ENCODE data around the gene LCN15. TPM values are rescaled to one million over a fixed set of nuclear protein-coding genes. Genes with fewer than 3 reads are reported as not detected.
"Not testable (repeated sequence)": the region's sequence is repeated elsewhere in the genome, so short reads cannot be mapped to it uniquely, and the experiment has no call there.

LCN15 gene
- total RNA-seq, 1 donor from 2014 or later, result 1.9 TPM

DNA sequence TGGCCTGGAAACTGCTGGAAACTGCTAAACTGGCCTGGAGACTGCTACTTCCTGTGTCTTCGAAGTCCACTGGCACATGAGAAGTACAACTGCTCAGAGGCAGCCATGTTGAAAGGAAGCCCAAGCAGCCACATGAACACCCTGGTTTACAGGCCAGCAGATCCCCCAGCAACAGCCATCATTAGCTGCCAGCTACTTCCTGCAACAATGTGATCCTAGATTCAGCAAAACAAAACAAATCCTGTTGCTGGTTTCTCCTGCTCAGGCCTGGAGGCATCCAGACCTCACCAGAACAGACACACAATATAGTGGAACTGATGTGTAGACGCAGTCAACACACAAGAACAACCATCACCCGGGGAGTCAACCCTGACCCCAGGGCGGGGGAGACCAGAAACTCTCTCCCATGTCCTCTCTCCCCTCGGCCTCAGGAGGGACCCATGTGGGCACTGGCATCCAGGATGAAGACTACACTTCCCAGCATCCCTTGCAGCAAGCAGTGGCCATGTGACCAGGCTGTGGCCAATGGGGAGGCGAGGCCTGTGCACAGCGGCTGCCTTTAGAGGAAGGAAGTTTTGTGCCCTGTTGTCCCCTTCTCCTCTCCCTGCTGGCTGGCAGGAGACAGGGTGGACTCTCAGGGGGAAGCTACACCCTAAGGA is 9.2 kb upstream of the LCN15 start:
- Mint-ChIP-seq H3K27me3 (ENCODE audit: unreplicated experiment) (peaks cover 19% of the 10 kb centered on the region), H3K4me1 (ENCODE audit: low read depth, unreplicated experiment) (no peaks in the 10 kb centered on the region), H3K36me3 (ENCODE audit: unreplicated experiment) (peaks cover 12% of the 10 kb centered on the region), H3K9me3 (ENCODE audit: unreplicated experiment) (peaks cover 8% of the 10 kb centered on the region), H3K27ac (ENCODE audit: unreplicated experiment) (no peak overlapping the region), H3K4me3 (ENCODE audit: unreplicated experiment) (no peak overlapping the region)
- no peak for DNase-seq
- TF ChIP-seq, protein P1, sequence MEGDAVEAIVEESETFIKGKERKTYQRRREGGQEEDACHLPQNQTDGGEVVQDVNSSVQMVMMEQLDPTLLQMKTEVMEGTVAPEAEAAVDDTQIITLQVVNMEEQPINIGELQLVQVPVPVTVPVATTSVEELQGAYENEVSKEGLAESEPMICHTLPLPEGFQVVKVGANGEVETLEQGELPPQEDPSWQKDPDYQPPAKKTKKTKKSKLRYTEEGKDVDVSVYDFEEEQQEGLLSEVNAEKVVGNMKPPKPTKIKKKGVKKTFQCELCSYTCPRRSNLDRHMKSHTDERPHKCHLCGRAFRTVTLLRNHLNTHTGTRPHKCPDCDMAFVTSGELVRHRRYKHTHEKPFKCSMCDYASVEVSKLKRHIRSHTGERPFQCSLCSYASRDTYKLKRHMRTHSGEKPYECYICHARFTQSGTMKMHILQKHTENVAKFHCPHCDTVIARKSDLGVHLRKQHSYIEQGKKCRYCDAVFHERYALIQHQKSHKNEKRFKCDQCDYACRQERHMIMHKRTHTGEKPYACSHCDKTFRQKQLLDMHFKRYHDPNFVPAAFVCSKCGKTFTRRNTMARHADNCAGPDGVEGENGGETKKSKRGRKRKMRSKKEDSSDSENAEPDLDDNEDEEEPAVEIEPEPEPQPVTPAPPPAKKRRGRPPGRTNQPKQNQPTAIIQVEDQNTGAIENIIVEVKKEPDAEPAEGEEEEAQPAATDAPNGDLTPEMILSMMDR (IDR thresholded peaks at IDR 0.05; ENCODE audit: partially characterized antibody, unreplicated experiment), result no peak

DNA sequence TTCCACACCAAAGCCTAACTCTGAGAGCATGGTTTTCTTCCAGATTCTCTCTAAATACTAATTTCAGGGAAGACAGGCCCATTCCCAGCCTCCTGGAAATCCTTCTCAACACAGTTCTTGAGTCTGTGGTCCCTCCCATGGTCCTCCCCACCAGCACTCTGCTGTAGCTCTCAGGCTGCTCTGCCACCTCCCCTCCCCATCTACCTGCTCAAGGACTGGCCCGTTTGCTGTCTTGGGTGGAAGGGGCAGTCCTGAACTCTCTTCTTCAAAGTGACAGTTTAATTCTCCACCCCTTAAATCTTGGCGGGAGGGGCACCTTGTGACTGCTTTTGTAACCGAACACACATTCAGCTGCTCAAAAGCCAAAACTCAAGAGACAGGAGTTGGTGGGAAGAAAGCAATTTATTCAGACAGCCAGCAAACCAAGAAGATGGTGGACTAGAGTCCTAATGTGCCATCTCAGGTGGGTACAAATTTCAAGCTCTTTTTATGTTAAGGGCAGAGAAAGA is 7.6 kb upstream of the LCN15 start:
- Mint-ChIP-seq H3K27me3 (ENCODE audit: unreplicated experiment) (peaks cover 9% of the 10 kb centered on the region), H3K4me1 (ENCODE audit: low read depth, unreplicated experiment) (peaks cover under 1% of the 10 kb centered on the region), H3K27ac (ENCODE audit: unreplicated experiment) (no peak overlapping the region), H3K36me3 (ENCODE audit: unreplicated experiment) (peaks cover 1% of the 10 kb centered on the region), H3K4me3 (ENCODE audit: unreplicated experiment) (no peak overlapping the region), H3K9me3 (ENCODE audit: unreplicated experiment) (peaks cover 3% of the 10 kb centered on the region)
- TF ChIP-seq, protein P1 (IDR thresholded peaks at IDR 0.05; ENCODE audit: partially characterized antibody, unreplicated experiment), result no peak
- DNase-seq, result no peak

DNA sequence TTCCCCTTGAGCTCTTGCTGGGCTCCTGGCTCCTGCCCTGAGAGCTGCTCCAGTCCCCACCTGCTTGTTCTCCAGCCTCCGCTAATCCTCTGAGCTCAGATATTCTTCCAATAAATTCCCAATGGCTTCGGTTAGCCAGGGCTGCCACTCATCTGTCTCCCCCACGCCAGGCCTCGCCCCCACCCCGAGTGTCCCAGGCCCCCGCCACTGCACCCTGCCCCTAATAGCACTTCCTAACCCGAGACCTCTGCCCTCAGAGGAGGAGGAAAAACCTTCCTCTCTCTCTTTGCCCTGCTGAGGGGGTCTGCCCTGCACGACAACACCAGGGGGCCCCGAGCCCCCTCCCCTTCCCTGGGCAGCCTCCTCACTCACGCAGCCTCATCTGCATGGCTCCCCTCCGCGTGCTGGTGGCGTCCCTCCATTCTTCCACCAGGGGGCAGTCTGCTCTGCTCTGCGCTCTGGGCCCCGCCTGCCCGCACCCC is 5.4 kb upstream of the LCN15 start:
- Mint-ChIP-seq H3K36me3 (ENCODE audit: unreplicated experiment) (no peaks in the 10 kb centered on the region), H3K9me3 (ENCODE audit: unreplicated experiment) (peaks cover 5% of the 10 kb centered on the region), H3K27me3 (ENCODE audit: unreplicated experiment) (peaks cover 6% of the 10 kb centered on the region), H3K27ac (ENCODE audit: unreplicated experiment) (no peak overlapping the region), H3K4me1 (ENCODE audit: low read depth, unreplicated experiment) (peaks cover 7% of the 10 kb centered on the region), H3K4me3 (ENCODE audit: unreplicated experiment) (no peak overlapping the region)
- TF ChIP-seq, protein P1 (IDR thresholded peaks at IDR 0.05; ENCODE audit: partially characterized antibody, unreplicated experiment), result peak; percentile 64
- DNase-seq, result peak; percentile 85

DNA sequence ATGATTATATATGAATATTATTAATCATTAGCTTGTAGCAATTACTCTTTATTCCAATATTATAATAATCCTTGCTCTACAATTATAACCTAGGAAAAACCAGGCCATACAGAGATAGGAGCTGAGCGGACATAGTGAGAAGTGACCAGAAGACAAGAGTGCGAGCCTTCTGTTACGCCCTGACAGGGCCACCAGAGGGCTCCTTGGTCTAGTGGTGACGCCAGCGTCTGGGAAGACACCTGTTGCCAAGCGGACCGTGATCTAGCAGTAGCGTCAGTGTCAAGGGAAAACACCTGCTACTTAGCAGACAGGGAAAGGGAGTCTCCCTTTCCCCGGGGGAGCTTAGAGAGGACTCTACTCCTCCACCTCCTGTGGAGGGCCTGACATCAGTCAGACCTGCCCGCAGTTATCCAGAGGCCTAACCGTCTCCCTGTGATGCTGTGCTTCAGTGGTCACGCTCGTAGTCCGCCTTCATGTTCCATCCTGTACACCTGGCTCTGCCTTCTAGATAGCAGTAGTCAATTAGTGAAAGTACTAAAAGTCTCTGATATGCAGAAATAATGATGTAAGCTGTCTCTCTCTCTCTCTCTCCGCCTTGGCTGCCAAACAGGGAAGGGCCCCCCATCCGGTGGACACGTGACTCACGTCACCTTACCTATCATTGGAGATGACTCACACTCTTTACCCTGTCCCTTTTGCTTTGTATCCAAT is 2.2 kb upstream of the LCN15 start:
- Mint-ChIP-seq H3K4me3 (ENCODE audit: unreplicated experiment) (peak overlapping the region; percentile 17), H3K27ac (ENCODE audit: unreplicated experiment) (peak overlapping the region; percentile 24)
- H3K36me3 Mint-ChIP-seq (ENCODE audit: unreplicated experiment); H3K27me3 Mint-ChIP-seq (ENCODE audit: unreplicated experiment); H3K4me1 Mint-ChIP-seq (ENCODE audit: low read depth, unreplicated experiment); H3K9me3 Mint-ChIP-seq (ENCODE audit: unreplicated experiment): not testable (repeated sequence)
- DNase-seq, result peak; percentile 71
- TF ChIP-seq, protein P1 (IDR thresholded peaks at IDR 0.05; ENCODE audit: partially characterized antibody, unreplicated experiment), result peak; percentile 39

DNA sequence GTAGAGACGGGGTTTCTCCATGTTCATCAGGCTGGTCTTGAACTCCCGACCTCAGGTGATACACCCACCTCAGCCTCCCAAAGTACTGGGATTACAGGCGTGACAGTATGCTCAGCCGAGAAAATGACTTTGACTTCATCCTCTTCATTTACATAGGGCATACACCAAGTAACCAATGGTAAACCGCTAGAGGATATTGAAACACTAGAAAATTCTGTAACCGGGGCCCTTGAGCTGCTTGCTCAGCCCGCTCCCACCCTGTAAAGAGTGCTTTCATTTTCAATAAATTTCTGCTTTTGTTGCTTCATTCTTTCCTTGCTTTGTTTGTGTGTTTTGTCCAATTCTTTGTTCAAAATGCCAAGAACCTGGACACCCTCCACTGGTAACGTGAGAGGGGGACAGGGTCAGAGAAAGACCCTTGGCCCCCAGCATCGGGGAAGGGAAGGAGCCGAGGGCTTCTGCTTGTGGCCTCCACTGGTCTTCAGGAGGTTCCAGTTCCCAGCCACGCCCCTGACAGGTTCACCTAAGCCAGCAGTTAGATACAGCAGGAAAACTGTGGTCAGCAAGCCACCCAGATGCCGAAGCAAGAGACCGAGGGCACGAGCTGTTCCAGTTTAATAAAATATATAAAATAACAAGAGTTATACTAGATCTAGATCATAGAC is 1.6 kb upstream of the LCN15 start:
- Mint-ChIP-seq H3K4me1 (ENCODE audit: low read depth, unreplicated experiment) (peaks cover 10% of the 10 kb centered on the region), H3K27ac (ENCODE audit: unreplicated experiment) (peak overlapping the region; percentile 77)
- not testable (repeated sequence) for DNase-seq; H3K9me3 Mint-ChIP-seq (ENCODE audit: unreplicated experiment); H3K36me3 Mint-ChIP-seq (ENCODE audit: unreplicated experiment); H3K4me3 Mint-ChIP-seq (ENCODE audit: unreplicated experiment); H3K27me3 Mint-ChIP-seq (ENCODE audit: unreplicated experiment)

All from glutamatergic neuron (in vitro differentiated cells).